ENCODE measurements around the gene RNF187. TPM values are rescaled to one million over a fixed set of nuclear protein-coding genes. Genes with fewer than 3 reads are reported as not detected.
A peak's percentile ranks its signal among the peaks of the same experiment; 100 is the strongest.

RNF187 gene
- total RNA-seq, 1 experiment from 2014 or later, result 143 TPM

- Histone ChIP-seq H3K27me3 (ENCODE audit: control insufficient read depth, insufficient read depth, low read length) (peaks cover 8% of the 10 kb centered on the region), H3K4me1 (ENCODE audit: control insufficient read depth, insufficient read depth, low read length) (peaks cover 6% of the 10 kb centered on the region; the same call in 1 of the 2 replicates), H3K27ac (ENCODE audit: low read length) (no peak overlapping the region), H3K4me3 (ENCODE audit: low read depth in 2 of 2, low read length in 2 of 2) (peak overlapping the region; percentile 42 to 54), H3K9me3 (ENCODE audit: control insufficient read depth, insufficient read depth, low read depth, low read length) (no peaks in the 10 kb centered on the region), H3K36me3 (ENCODE audit: control insufficient read depth, insufficient read depth, low read length) (no peaks in the 10 kb centered on the region)
- DNase-seq (ENCODE audit: low read depth, low spot score), result no peak
- in situ Hi-C loops (cut with HindIII; ENCODE audit: low pct_unique_long_range_greater_than_20kb, low sequenced_read_pairs), result no loop called here
- ATAC-seq, result peak; percentile 68
- no TSS peak for BruUV-seq (replicated peaks)
- POLR2A ChIA-PET, result no interaction called here
- CTCF ChIA-PET, result interaction anchor here (0.6 kb wide), 1 partner anchor 18 kb away, joined by 6 read pairs; no protein-coding TSS in a partner anchor
- intact Hi-C loops (cut with micrococcal nuclease; ENCODE audit: unreplicated experiment), result no loop called here
- no peak for TF ChIP-seq POLR2AphosphoS5 (IDR thresholded peaks at IDR 0.05; ENCODE audit: low read depth, low read length)
- TF ChIP-seq CTCF (IDR thresholded peaks at IDR 0.05), result peak; percentile 36
These were observed 23.4 kb upstream of the RNF187 start for GRCh38 chr1:228463559-228464455.

GRCh38 chr1:228464487-228464983 is 22.6 kb upstream of the RNF187 start:
- in situ Hi-C loops (cut with HindIII; ENCODE audit: low pct_unique_long_range_greater_than_20kb, low sequenced_read_pairs) (no loop called here), intact Hi-C loops (cut with micrococcal nuclease; ENCODE audit: unreplicated experiment) (no loop called here)
- no TSS peak for BruUV-seq (replicated peaks)
- DNase-seq (ENCODE audit: low read depth, low spot score) (no peak), ATAC-seq (peak; percentile 82)
- Histone ChIP-seq H3K4me1 (ENCODE audit: control insufficient read depth, insufficient read depth, low read length) (peaks cover 6% of the 10 kb centered on the region; the same call in 1 of the 2 replicates), H3K36me3 (ENCODE audit: control insufficient read depth, insufficient read depth, low read length) (no peaks in the 10 kb centered on the region), H3K9me3 (ENCODE audit: control insufficient read depth, insufficient read depth, low read depth, low read length) (no peaks in the 10 kb centered on the region), H3K27me3 (ENCODE audit: control insufficient read depth, insufficient read depth, low read length) (peaks cover 8% of the 10 kb centered on the region), H3K27ac (ENCODE audit: low read length) (no peak overlapping the region), H3K4me3 (ENCODE audit: low read depth in 2 of 2, low read length in 2 of 2) (peak overlapping the region; percentile 42 to 54)
- CTCF ChIA-PET, result no interaction called here
- POLR2A ChIA-PET, result no interaction called here
- TF ChIP-seq SIN3A (IDR thresholded peaks at IDR 0.05; ENCODE audit: borderline replicate concordance, insufficient read depth, low read depth, low read length) (no peak), REST (IDR thresholded peaks at IDR 0.05; ENCODE audit: insufficient read depth in 1 of 2, low read depth in 2 of 2, low read length in 1 of 2) (no peak), TCF7L2 (IDR thresholded peaks at IDR 0.05; ENCODE audit: low read depth, low read length) (no peak), CTCF (IDR thresholded peaks at IDR 0.05) (no peak), POLR2AphosphoS5 (IDR thresholded peaks at IDR 0.05; ENCODE audit: low read depth, low read length) (no peak)

All from Panc1 (cell line).